H1 (cell line): ENCODE measurements around the gene LYRM4. TPM values are rescaled to one million over a fixed set of nuclear protein-coding genes. Genes with fewer than 3 reads are reported as not detected.

Source experiments
- ASH2L ChIP-seq: fragments of 200-600, 300-600 bp; sonication (generic); IDR thresholded peaks from one replicate; pipeline ENCODE4 v1.7.1; 2017; ENCODE audit warnings: low read length
- FOSL1 ChIP-seq: IDR thresholded peaks from 2 replicates; pipeline ENCODE4 v1.6.1; 2011; ENCODE audit warnings: mild to moderate bottlenecking, low read depth, low read length, moderate library complexity; ENCODE audit not compliant: insufficient read depth
- GABPA ChIP-seq: IDR thresholded peaks from 2 replicates; pipeline ENCODE4 v1.6.1; 2011; ENCODE audit warnings: mild to moderate bottlenecking, low read length, moderate library complexity, borderline replicate concordance; ENCODE audit not compliant: insufficient read depth
- KDM4A ChIP-seq: IDR thresholded peaks from one replicate; pipeline ENCODE4 v1.7.1; 2012; ENCODE audit warnings: low read depth, mild to moderate bottlenecking, moderate library complexity, low read length, inconsistent platforms; ENCODE audit not compliant: severe bottlenecking
- NANOG ChIP-seq: IDR thresholded peaks from 2 replicates; pipeline ENCODE4 v1.6.1; 2011; ENCODE audit warnings: low read length, low read depth, mild to moderate bottlenecking, inconsistent platforms; ENCODE audit not compliant: insufficient read depth, poor library complexity, severe bottlenecking
- POLR2A ChIP-seq, 2 experiments: IDR thresholded peaks; 1 replicate in 1 of 2; 2 replicates in 1 of 2; pipeline ENCODE4 v1.6.1; 2011; ENCODE audit warnings: low read depth in 2 of 2, low read length in 2 of 2, mild to moderate bottlenecking in 2 of 2; ENCODE audit errors: control extremely low read depth in 1 of 2
- polyA plus RNA-seq, 7 experiments: library from polyadenylated mRNA; depleted of rRNA in 3 of 7; stranded (reverse) in 5 of 7; unstranded in 2 of 7; fragments of >200 nt in 5 of 7; fragments of 200-250 nt in 2 of 7; gene quantifications; 1 replicate in 5 of 7; 2 replicates in 1 of 7; 4 replicates in 1 of 7; pipeline versions ENCODE4 v1.2.1 to v1.2.3, GENCODE V29; 2011 to 2013; ENCODE audit warnings: missing spikeins in 2 of 7, mixed read lengths in 2 of 7
- total RNA-seq: library from RNA; stranded (reverse); fragmentation: NEBNext Ultra II Directional; extraction: Animal tissue kit (Norgen Biotek cat#: 25700); gene quantifications from 2 replicates; pipeline ENCODE4 v1.2.1, GENCODE V29; 2021
- TF ChIP-seq, protein P1 (sequence below): fragments of 300-600 bp; sonication (generic); IDR thresholded peaks from 2 replicates; pipeline ENCODE4 v1.7.1; 2012; ENCODE audit warnings: low read length, moderate library complexity, mild to moderate bottlenecking, inconsistent platforms; ENCODE audit not compliant: insufficient replicate concordance
- TF ChIP-seq, protein P2 (sequence below): IDR thresholded peaks from 2 replicates; pipeline ENCODE4 v1.6.1; 2011; ENCODE audit warnings: low read depth, mild to moderate bottlenecking, low read length; ENCODE audit not compliant: insufficient read depth
- TF ChIP-seq, protein P3 (sequence below): IDR thresholded peaks from 2 replicates; pipeline ENCODE4 v1.6.1; 2011; ENCODE audit warnings: low read length, improper control_type of control experiment

LYRM4 gene
- total and polyA plus RNA-seq, 2 of the 8 experiments (the other 6 are each of a cell fraction or from before 2014, with no cell fraction given): 56.6 to 62.8 TPM

DNA sequence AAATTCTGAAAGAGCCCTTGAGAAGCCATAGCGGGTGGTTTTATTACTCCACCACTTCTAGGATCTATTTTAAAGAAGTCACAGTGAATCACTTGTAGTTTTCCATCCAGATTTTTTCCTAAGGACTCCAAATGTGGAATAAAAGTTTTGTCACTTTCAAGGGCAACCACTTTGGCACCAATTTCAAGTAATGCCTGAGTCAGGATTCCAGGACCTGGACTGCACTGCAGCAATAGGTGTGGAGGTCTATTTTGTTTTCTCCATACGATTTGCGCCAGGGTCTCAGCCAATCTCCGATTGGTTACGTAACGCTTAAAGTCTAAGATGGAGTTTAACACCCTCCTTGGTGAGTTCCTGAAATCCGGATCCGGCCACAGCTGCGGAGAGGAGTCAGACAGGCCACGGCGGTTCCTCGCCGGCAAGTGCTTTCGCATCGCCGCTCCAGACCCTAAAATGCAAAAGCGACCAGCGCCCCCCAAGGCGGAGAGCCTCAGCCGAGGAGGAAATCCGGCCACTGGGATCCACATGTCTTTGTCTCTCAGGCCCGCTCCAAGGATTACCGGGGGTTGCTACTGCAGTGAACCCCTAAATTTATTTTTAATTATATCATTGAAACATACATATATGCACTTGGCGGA, 194.2 kb downstream of the LYRM4 start (continued):
- TF ChIP-seq, protein P1, sequence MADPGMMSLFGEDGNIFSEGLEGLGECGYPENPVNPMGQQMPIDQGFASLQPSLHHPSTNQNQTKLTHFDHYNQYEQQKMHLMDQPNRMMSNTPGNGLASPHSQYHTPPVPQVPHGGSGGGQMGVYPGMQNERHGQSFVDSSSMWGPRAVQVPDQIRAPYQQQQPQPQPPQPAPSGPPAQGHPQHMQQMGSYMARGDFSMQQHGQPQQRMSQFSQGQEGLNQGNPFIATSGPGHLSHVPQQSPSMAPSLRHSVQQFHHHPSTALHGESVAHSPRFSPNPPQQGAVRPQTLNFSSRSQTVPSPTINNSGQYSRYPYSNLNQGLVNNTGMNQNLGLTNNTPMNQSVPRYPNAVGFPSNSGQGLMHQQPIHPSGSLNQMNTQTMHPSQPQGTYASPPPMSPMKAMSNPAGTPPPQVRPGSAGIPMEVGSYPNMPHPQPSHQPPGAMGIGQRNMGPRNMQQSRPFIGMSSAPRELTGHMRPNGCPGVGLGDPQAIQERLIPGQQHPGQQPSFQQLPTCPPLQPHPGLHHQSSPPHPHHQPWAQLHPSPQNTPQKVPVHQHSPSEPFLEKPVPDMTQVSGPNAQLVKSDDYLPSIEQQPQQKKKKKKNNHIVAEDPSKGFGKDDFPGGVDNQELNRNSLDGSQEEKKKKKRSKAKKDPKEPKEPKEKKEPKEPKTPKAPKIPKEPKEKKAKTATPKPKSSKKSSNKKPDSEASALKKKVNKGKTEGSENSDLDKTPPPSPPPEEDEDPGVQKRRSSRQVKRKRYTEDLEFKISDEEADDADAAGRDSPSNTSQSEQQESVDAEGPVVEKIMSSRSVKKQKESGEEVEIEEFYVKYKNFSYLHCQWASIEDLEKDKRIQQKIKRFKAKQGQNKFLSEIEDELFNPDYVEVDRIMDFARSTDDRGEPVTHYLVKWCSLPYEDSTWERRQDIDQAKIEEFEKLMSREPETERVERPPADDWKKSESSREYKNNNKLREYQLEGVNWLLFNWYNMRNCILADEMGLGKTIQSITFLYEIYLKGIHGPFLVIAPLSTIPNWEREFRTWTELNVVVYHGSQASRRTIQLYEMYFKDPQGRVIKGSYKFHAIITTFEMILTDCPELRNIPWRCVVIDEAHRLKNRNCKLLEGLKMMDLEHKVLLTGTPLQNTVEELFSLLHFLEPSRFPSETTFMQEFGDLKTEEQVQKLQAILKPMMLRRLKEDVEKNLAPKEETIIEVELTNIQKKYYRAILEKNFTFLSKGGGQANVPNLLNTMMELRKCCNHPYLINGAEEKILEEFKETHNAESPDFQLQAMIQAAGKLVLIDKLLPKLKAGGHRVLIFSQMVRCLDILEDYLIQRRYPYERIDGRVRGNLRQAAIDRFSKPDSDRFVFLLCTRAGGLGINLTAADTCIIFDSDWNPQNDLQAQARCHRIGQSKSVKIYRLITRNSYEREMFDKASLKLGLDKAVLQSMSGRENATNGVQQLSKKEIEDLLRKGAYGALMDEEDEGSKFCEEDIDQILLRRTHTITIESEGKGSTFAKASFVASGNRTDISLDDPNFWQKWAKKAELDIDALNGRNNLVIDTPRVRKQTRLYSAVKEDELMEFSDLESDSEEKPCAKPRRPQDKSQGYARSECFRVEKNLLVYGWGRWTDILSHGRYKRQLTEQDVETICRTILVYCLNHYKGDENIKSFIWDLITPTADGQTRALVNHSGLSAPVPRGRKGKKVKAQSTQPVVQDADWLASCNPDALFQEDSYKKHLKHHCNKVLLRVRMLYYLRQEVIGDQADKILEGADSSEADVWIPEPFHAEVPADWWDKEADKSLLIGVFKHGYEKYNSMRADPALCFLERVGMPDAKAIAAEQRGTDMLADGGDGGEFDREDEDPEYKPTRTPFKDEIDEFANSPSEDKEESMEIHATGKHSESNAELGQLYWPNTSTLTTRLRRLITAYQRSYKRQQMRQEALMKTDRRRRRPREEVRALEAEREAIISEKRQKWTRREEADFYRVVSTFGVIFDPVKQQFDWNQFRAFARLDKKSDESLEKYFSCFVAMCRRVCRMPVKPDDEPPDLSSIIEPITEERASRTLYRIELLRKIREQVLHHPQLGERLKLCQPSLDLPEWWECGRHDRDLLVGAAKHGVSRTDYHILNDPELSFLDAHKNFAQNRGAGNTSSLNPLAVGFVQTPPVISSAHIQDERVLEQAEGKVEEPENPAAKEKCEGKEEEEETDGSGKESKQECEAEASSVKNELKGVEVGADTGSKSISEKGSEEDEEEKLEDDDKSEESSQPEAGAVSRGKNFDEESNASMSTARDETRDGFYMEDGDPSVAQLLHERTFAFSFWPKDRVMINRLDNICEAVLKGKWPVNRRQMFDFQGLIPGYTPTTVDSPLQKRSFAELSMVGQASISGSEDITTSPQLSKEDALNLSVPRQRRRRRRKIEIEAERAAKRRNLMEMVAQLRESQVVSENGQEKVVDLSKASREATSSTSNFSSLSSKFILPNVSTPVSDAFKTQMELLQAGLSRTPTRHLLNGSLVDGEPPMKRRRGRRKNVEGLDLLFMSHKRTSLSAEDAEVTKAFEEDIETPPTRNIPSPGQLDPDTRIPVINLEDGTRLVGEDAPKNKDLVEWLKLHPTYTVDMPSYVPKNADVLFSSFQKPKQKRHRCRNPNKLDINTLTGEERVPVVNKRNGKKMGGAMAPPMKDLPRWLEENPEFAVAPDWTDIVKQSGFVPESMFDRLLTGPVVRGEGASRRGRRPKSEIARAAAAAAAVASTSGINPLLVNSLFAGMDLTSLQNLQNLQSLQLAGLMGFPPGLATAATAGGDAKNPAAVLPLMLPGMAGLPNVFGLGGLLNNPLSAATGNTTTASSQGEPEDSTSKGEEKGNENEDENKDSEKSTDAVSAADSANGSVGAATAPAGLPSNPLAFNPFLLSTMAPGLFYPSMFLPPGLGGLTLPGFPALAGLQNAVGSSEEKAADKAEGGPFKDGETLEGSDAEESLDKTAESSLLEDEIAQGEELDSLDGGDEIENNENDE: no peak
- TF ChIP-seq, protein P2, sequence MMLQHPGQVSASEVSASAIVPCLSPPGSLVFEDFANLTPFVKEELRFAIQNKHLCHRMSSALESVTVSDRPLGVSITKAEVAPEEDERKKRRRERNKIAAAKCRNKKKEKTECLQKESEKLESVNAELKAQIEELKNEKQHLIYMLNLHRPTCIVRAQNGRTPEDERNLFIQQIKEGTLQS: no peak
- TF ChIP-seq KDM4A: no peak
- TF ChIP-seq, protein P3, sequence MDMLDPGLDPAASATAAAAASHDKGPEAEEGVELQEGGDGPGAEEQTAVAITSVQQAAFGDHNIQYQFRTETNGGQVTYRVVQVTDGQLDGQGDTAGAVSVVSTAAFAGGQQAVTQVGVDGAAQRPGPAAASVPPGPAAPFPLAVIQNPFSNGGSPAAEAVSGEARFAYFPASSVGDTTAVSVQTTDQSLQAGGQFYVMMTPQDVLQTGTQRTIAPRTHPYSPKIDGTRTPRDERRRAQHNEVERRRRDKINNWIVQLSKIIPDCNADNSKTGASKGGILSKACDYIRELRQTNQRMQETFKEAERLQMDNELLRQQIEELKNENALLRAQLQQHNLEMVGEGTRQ: no peak
- no peak for TF ChIP-seq ASH2L
- no peak for TF ChIP-seq GABPA
- no peak for TF ChIP-seq NANOG
- no peak for TF ChIP-seq POLR2A (IDR thresholded peaks at IDR 0.05; ENCODE audit: control extremely low read depth in 1 of 2, low read depth in 2 of 2, low read length in 2 of 2)
- TF ChIP-seq FOSL1: no peak
